Measurements from ENCODE around the gene HEXIM1. TPM values are rescaled to one million over a fixed set of nuclear protein-coding genes. Genes with fewer than 3 reads are reported as not detected.

The HEXIM1 gene
- total RNA-seq, 2 experiments from 2014 or later = 12.1 to 16.4 TPM

GRCh38 chr17:45162025-45162687, 13.9 kb downstream of the HEXIM1 start:
- TF ChIP-seq CTCF (conservative IDR thresholded peaks at IDR 0.05; ENCODE audit: low read length) (no peak), EZH2phosphoT487 (IDR thresholded peaks at IDR 0.05; ENCODE audit: borderline replicate concordance, low read depth, low read length) (no peak)
- peaks cover 13% of the 10 kb centered on the region for H3K36me3 ChIP-seq (ENCODE audit: insufficient read depth, low read length)
- CTCF ChIA-PET (ENCODE audit: unreplicated experiment) = interaction anchor here (1.8 kb wide), 1 partner anchor 11 kb away, joined by 4 read pairs; no protein-coding TSS in a partner anchor
- peak overlapping the region; percentile 34 for H3K27ac ChIP-seq (ENCODE audit: low read depth, low read length, poor library complexity, severe bottlenecking)
- POLR2A ChIA-PET = interaction anchor here (0.6 to 1.5 kb wide), 4 partner anchors 13 to 28 kb away, joined by 3 to 17 read pairs (median 3); partner anchors contain the start of gene HEXIM1
- H3K79me2 ChIP-seq (ENCODE audit: insufficient read depth, low read depth, low read length) = peaks cover 14% of the 10 kb centered on the region; the same call in 1 of the 2 replicates
- peak overlapping the region; percentile 96 for H3K4me3 ChIP-seq (ENCODE audit: low read depth, low read length, poor library complexity, severe bottlenecking)
- H3K9me3 ChIP-seq (ENCODE audit: low read length) = no peaks in the 10 kb centered on the region
- intact Hi-C loops (cut with micrococcal nuclease; ENCODE audit: unreplicated experiment) = no loop called here
- H3K9me2 ChIP-seq (ENCODE audit: insufficient read depth, low read length) = no peaks in the 10 kb centered on the region
- no peaks in the 10 kb centered on the region; the same call in 1 of the 2 replicates for H4K20me1 ChIP-seq (ENCODE audit: insufficient read depth, low read length)
- no peak for DNase-seq (ENCODE audit: low spot score)
- peak overlapping the region; percentile 84 for H3K4me2 ChIP-seq (ENCODE audit: low read length)
- peak overlapping the region; percentile 16; the same call in 1 of the 2 replicates for H2AFZ ChIP-seq (ENCODE audit: low read length)
- H3K4me1 ChIP-seq (ENCODE audit: insufficient read depth, low read length, poor library complexity, severe bottlenecking) = peaks cover 22% of the 10 kb centered on the region
- no TSS peak for BruUV-seq (replicated peaks)

GRCh38 chr17:45164734-45165269, 16.5 kb downstream of the HEXIM1 start:
- H3K79me2 ChIP-seq (ENCODE audit: insufficient read depth, low read depth, low read length) = peaks cover 12% of the 10 kb centered on the region; the same call in 1 of the 2 replicates
- H4K20me1 ChIP-seq (ENCODE audit: insufficient read depth, low read length) = no peaks in the 10 kb centered on the region; the same call in 1 of the 2 replicates
- H2AFZ ChIP-seq (ENCODE audit: low read length) = no peak overlapping the region
- H3K4me1 ChIP-seq (ENCODE audit: insufficient read depth, low read length, poor library complexity, severe bottlenecking) = peaks cover 15% of the 10 kb centered on the region
- H3K36me3 ChIP-seq (ENCODE audit: insufficient read depth, low read length) = peaks cover 2% of the 10 kb centered on the region
- H3K9me3 ChIP-seq (ENCODE audit: low read length) = no peaks in the 10 kb centered on the region
- TF ChIP-seq CTCF (conservative IDR thresholded peaks at IDR 0.05; ENCODE audit: low read length) (no peak), EZH2phosphoT487 (IDR thresholded peaks at IDR 0.05; ENCODE audit: borderline replicate concordance, low read depth, low read length) (no peak)
- BruUV-seq (replicated peaks) = no TSS peak
- H3K4me3 ChIP-seq (ENCODE audit: low read depth, low read length, poor library complexity, severe bottlenecking) = no peak overlapping the region
- no peaks in the 10 kb centered on the region for H3K9me2 ChIP-seq (ENCODE audit: insufficient read depth, low read length)
- DNase-seq (ENCODE audit: low spot score) = no peak
- ChIA-PET CTCF (ENCODE audit: unreplicated experiment) (no interaction called here), POLR2A (no interaction called here)
- no peak overlapping the region for H3K4me2 ChIP-seq (ENCODE audit: low read length)
- no peak overlapping the region for H3K27ac ChIP-seq (ENCODE audit: low read depth, low read length, poor library complexity, severe bottlenecking)
- intact Hi-C loops (cut with micrococcal nuclease; ENCODE audit: unreplicated experiment) = no loop called here

Measured in OCI-LY7 (cell line).